Measurements from ENCODE around the gene IL20RB. TPM values are rescaled to one million over a fixed set of nuclear protein-coding genes. Genes with fewer than 3 reads are reported as not detected.
"Not testable (repeated sequence)": the region's sequence is repeated elsewhere in the genome, so short reads cannot be mapped to it uniquely, and the experiment has no call there.

Gene IL20RB
- total and polyA plus RNA-seq, 2 experiments from 2014 or later = 72.5 to 107 TPM

DNA sequence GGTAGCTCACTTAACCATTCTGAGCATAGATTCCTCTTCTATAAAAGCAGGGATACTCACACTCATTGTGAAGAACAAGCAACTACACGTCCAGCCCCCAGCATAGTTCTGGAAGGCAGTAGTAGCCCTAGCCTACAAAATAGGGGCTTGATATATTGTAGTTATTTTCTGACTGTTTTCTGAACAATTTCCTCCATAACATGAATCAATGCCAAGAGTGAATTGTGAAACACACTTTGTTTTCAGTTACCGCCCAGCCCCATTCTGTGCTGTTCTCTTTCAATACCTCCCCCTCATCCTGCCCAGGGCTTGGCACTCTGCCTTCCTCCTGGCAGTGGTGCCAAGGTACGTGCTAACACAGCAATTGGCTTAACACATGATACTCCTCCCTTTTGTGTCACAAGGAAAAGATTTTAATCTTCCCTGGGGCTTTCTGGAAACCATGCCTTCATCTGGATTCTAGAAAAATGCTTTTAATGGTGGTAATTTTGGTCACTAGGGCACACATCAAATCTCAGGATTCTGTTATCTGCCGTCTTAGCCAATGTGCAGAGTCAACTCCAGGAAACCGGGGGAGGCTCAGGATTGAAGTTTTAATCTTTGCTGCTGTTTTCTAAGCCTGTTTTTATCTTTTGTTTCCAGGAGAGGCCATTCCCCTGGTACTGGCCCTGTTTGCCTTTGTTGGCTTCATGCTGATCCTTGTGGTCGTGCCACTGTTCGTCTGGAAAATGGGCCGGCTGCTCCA, 37.2 kb downstream of the IL20RB start:
- Histone ChIP-seq H3K9ac (peak overlapping the region; percentile 44), H3K9me2 (ENCODE audit: insufficient read depth) (no peaks in the 10 kb centered on the region), H3K4me1 (ENCODE audit: insufficient read depth) (peaks cover 21% of the 10 kb centered on the region), H2AFZ (peak overlapping the region; percentile 50), H3K27me3 (replicated peaks; ENCODE audit: insufficient read depth) (no peaks in the 10 kb centered on the region), H3K79me2 (ENCODE audit: insufficient read depth) (no peaks in the 10 kb centered on the region), H4K20me1 (ENCODE audit: insufficient read depth) (no peaks in the 10 kb centered on the region), H3F3A (ENCODE audit: insufficient read depth) (peaks cover 31% of the 10 kb centered on the region), H3K4me2 (ENCODE audit: unreplicated experiment) (peak overlapping the region; percentile 35), H3K4me3 (peak overlapping the region; percentile 16), H3K9me3 (ENCODE audit: low read depth) (no peaks in the 10 kb centered on the region), H3K36me3 (ENCODE audit: low read depth) (peaks cover 19% of the 10 kb centered on the region; the same call in 1 of the 2 replicates), H3K27ac (peak overlapping the region; percentile 91)
- 4 to 5% methylated on average over 8 of the region's 8 CpGs for WGBS, 2 experiments (ENCODE audit: low coverage in 1 of 2, low lambda C conversion rate in 2 of 2, missing lambda C conversion rate in 2 of 2)
- TF ChIP-seq EZH2phosphoT487 (IDR thresholded peaks at IDR 0.05; ENCODE audit: insufficient read depth, low read depth) = no peak
- TF ChIP-seq EZH2 (IDR thresholded peaks at IDR 0.05; ENCODE audit: insufficient read depth, poor library complexity, severe bottlenecking) = no peak
- DNase-seq = peak; percentile 93
- in situ Hi-C loops (cut with MboI) = loop anchor here (10.0 kb wide), 1 partner anchor 230 kb away; no protein-coding TSS in a partner anchor

DNA sequence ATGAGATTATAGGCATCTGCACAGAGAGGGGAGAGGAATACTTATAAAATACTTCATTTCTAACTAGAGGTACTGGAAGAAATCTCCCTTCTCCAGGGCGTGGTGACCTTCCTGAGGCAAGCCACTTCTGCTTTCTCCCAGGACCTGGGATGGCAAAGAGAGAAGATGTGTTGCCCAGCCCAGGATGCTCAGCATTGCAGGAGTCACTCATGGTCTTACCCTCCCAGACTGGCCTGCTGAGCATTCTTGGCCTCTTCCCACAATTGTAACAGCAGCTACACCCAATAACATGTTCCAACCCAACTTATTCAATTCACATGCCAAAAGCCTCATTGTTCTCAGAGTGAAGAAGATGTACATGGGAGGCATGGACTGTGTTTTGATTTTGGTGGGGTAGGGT, 37.9 kb downstream of the IL20RB start:
- peak overlapping the region; percentile 91 for H3K27ac ChIP-seq
- H3F3A ChIP-seq (ENCODE audit: insufficient read depth) = peaks cover 31% of the 10 kb centered on the region
- DNase-seq = peak; percentile 63
- in situ Hi-C loops (cut with MboI) = loop anchor here (10.0 kb wide), 1 partner anchor 231 kb away; no protein-coding TSS in a partner anchor
- H3K4me3 ChIP-seq = no peak overlapping the region
- H3K9me3 ChIP-seq (ENCODE audit: low read depth) = no peaks in the 10 kb centered on the region
- H3K79me2 ChIP-seq (ENCODE audit: insufficient read depth) = no peaks in the 10 kb centered on the region
- H2AFZ ChIP-seq = peak overlapping the region; percentile 50
- H3K36me3 ChIP-seq (ENCODE audit: low read depth) = peaks cover 23% of the 10 kb centered on the region
- peaks cover 21% of the 10 kb centered on the region for H3K4me1 ChIP-seq (ENCODE audit: insufficient read depth)
- H4K20me1 ChIP-seq (ENCODE audit: insufficient read depth) = no peaks in the 10 kb centered on the region
- peak overlapping the region; percentile 44 for H3K9ac ChIP-seq
- no peaks in the 10 kb centered on the region for H3K9me2 ChIP-seq (ENCODE audit: insufficient read depth)
- no peak for TF ChIP-seq EZH2phosphoT487 (IDR thresholded peaks at IDR 0.05; ENCODE audit: insufficient read depth, low read depth)
- no peaks in the 10 kb centered on the region for H3K27me3 ChIP-seq (replicated peaks; ENCODE audit: insufficient read depth)
- 53 to 79% methylated on average over 1 of the region's 1 CpG for WGBS, 2 experiments (ENCODE audit: low coverage in 1 of 2, low lambda C conversion rate in 2 of 2, missing lambda C conversion rate in 2 of 2)
- peak overlapping the region; percentile 35 for H3K4me2 ChIP-seq (ENCODE audit: unreplicated experiment)

DNA sequence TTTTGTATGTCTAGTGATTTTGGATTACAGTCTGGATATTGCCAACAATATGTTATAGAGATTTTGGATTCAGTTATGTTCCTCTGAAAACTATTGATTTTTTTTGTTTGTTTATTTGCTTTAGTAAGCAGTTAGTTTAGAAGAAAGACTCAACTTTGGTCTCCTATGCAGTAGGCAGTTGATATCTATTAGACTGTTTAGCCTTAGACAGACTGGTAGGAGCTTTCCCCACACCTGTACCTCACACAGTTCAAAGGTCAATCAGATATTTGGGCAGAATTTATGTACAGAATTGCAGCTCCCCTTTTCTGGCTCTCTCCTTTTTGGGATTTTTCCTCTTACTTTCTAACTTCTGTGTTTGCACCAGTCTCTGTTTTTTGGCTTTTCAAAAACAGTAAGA, 42.3 kb downstream of the IL20RB start:
- no peak overlapping the region for H3K4me3 ChIP-seq
- no peak for DNase-seq
- peaks cover 22% of the 10 kb centered on the region for H3K79me2 ChIP-seq (ENCODE audit: insufficient read depth)
- in situ Hi-C loops (cut with MboI) = loop anchor here (25.0 kb wide), 2 partner anchors 613 to 913 kb away; no protein-coding TSS in a partner anchor
- H3K27ac ChIP-seq = no peak overlapping the region
- no peak overlapping the region for H3K4me2 ChIP-seq (ENCODE audit: unreplicated experiment)
- H3K36me3 ChIP-seq (ENCODE audit: low read depth) = peaks cover 27% of the 10 kb centered on the region
- TF ChIP-seq EZH2phosphoT487 (IDR thresholded peaks at IDR 0.05; ENCODE audit: insufficient read depth, low read depth) (no peak), EZH2 (IDR thresholded peaks at IDR 0.05; ENCODE audit: insufficient read depth, poor library complexity, severe bottlenecking) (no peak)
- no peak overlapping the region for H3K9ac ChIP-seq
- H4K20me1 ChIP-seq (ENCODE audit: insufficient read depth) = 0 out of 2 replicates have a peak, but pooled peaks cover 3% of the 10 kb centered on the region
- H3F3A ChIP-seq (ENCODE audit: insufficient read depth) = peaks cover 19% of the 10 kb centered on the region
- H3K9me2 ChIP-seq (ENCODE audit: insufficient read depth) = no peaks in the 10 kb centered on the region
- no peaks in the 10 kb centered on the region for H3K9me3 ChIP-seq (ENCODE audit: low read depth)
- no peaks in the 10 kb centered on the region for H3K27me3 ChIP-seq (replicated peaks; ENCODE audit: insufficient read depth)
- no peak overlapping the region for H2AFZ ChIP-seq
- H3K4me1 ChIP-seq (ENCODE audit: insufficient read depth) = peaks cover 11% of the 10 kb centered on the region

DNA sequence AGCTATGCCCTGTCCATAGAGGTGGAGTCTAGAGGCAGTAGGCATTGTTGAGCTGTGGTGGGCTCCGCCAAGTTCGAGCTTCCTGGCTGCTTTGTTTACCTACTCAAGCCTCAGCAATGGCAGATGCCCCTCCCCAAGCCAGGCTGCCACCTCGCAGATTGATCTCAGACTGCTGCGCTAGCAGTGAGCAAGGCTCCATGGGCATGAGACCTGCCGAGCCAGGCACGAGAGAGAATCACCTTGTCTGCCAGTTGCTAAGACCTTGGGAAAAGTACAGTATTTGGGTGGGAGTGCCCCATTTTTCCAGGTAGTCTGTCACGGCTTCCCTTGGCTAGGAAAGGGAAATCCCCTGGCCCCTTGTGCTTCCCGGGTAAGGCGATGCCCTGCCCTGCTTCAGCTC, 49.6 kb downstream of the IL20RB start:
- not testable (repeated sequence) for H3K9me2 ChIP-seq (ENCODE audit: insufficient read depth); H3K9me3 ChIP-seq (ENCODE audit: low read depth); H3K9ac ChIP-seq; H3K36me3 ChIP-seq (ENCODE audit: low read depth); H3K4me1 ChIP-seq (ENCODE audit: insufficient read depth); H3K4me2 ChIP-seq (ENCODE audit: unreplicated experiment); H3K4me3 ChIP-seq; DNase-seq; H2AFZ ChIP-seq; H3F3A ChIP-seq (ENCODE audit: insufficient read depth); H3K27ac ChIP-seq; H3K27me3 ChIP-seq (replicated peaks; ENCODE audit: insufficient read depth); H4K20me1 ChIP-seq (ENCODE audit: insufficient read depth)
- peaks cover 25% of the 10 kb centered on the region for H3K79me2 ChIP-seq (ENCODE audit: insufficient read depth)
- in situ Hi-C loops (cut with MboI) = loop anchor here (25.0 kb wide), 2 partner anchors 620 to 920 kb away; no protein-coding TSS in a partner anchor
- WGBS, 2 experiments (ENCODE audit: low coverage in 1 of 2, low lambda C conversion rate in 2 of 2, missing lambda C conversion rate in 2 of 2) = 88 to 96% methylated on average over 9 of the region's 9 CpGs

Measured in GM23248 (cell line).